GM06990 (cell line): ENCODE measurements around the gene NPAS2.

ENCODE experiments used
- DNase-seq: peaks from one replicate; pipeline ENCODE4 v3.0.0-alpha.2; 2011; ENCODE audit not compliant: insufficient read length; ENCODE audit errors: extremely low read depth
- H3K27me3 ChIP-seq: replicated peaks from 2 replicates; pipeline ENCODE4 v1.6.0; 2011; ENCODE audit warnings: low read length; ENCODE audit not compliant: control insufficient read depth, insufficient read depth
- H3K36me3 ChIP-seq: 2 replicates; pipeline ENCODE4 v1.5.1; 2011; ENCODE audit warnings: low read length; ENCODE audit not compliant: control insufficient read depth, insufficient read depth
- H3K4me3 ChIP-seq: replicated peaks from 2 replicates; pipeline ENCODE4 v1.5.1; 2011; ENCODE audit warnings: low read depth, mild to moderate bottlenecking, control low read depth, low read length
- TF ChIP-seq, protein P1 (sequence below): IDR thresholded peaks from 2 replicates; pipeline ENCODE4 v1.5.1; 2011; ENCODE audit warnings: low read length, control low read depth, mild to moderate bottlenecking, inconsistent platforms; ENCODE audit not compliant: insufficient read depth, poor library complexity, severe bottlenecking

Gene NPAS2

DNA sequence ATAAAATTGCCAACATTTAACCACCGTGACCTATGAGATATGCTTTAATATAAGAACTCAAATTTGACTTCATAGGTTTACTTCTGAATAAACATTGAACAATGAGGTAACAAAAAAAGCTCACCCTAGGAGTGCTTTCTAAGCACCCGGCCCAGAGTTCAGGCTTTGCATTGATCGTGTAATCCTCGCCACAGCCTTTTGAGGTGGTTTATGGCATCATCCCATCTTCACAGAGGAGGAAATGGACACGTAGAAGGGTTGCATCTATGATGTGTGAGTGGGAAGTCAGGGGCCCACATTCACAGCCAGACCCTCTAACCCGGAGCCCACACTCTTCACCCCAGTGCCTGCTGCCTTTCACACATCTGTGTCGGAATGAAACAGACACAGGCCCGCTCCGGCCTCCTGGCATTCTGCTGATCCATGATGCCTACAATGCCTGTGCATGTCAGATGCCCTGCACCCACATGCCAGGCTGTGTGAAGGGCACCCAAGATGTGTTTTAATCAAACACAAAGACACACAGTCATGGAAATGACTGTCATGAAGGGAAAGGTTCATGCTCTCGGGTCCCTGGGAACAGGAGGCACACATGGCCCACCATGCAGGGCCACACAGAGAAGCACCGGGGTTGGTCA, 133.6 kb downstream of the NPAS2 start:
- no peak for DNase-seq
- TF ChIP-seq, protein P1, sequence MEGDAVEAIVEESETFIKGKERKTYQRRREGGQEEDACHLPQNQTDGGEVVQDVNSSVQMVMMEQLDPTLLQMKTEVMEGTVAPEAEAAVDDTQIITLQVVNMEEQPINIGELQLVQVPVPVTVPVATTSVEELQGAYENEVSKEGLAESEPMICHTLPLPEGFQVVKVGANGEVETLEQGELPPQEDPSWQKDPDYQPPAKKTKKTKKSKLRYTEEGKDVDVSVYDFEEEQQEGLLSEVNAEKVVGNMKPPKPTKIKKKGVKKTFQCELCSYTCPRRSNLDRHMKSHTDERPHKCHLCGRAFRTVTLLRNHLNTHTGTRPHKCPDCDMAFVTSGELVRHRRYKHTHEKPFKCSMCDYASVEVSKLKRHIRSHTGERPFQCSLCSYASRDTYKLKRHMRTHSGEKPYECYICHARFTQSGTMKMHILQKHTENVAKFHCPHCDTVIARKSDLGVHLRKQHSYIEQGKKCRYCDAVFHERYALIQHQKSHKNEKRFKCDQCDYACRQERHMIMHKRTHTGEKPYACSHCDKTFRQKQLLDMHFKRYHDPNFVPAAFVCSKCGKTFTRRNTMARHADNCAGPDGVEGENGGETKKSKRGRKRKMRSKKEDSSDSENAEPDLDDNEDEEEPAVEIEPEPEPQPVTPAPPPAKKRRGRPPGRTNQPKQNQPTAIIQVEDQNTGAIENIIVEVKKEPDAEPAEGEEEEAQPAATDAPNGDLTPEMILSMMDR: no peak
- Histone ChIP-seq H3K36me3 (no peaks in the 10 kb centered on the region), H3K4me3 (no peak overlapping the region), H3K27me3 (no peaks in the 10 kb centered on the region; the same call in none of the 2 replicates)

DNA sequence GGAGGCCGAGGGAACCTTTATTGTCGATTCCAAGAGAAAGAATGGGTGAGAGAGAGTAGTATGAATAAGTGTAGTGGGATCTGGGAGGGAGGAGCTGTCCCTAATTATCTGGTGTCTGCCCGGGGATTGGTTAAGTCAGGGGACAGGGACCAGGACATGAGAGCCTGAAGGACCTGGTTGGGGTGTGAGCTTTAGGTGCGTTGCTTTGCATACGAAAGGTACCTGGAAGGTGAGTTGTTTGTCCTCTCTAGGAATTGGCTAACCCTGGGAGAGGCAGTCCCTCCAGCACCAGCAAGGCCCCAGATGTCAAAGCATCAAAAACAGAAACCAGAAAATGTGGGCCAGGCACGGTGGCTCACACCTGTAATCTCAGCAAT, 134.1 kb downstream of the NPAS2 start:
- Histone ChIP-seq H3K27me3 (no peaks in the 10 kb centered on the region; the same call in none of the 2 replicates), H3K4me3 (no peak overlapping the region), H3K36me3 (no peaks in the 10 kb centered on the region)
- TF ChIP-seq, protein P1: no peak
- no peak for DNase-seq

DNA sequence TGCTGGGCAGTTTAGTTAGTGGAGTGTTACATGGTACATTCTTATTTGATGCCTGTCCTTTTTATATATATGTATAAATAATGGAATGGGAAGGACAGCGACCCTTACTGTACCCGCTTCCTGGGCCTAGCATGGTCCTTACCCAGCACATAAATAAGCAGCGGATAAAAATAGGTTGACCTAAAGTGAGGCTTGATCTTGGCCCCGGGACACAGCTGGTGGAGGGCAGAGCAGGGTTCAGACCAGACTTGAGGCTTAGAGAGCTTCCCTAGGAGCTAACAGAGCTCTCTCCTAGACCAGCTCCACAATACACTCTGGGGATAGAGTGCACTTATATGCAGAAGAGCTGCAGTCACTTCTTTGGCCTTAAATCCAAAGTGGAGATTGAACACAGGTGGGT, 135.3 kb downstream of the NPAS2 start:
- no peak for DNase-seq
- no peak overlapping the region for H3K4me3 ChIP-seq
- TF ChIP-seq, protein P1: no peak
- H3K36me3 ChIP-seq: no peaks in the 10 kb centered on the region
- H3K27me3 ChIP-seq: no peaks in the 10 kb centered on the region; the same call in 1 of the 2 replicates

DNA sequence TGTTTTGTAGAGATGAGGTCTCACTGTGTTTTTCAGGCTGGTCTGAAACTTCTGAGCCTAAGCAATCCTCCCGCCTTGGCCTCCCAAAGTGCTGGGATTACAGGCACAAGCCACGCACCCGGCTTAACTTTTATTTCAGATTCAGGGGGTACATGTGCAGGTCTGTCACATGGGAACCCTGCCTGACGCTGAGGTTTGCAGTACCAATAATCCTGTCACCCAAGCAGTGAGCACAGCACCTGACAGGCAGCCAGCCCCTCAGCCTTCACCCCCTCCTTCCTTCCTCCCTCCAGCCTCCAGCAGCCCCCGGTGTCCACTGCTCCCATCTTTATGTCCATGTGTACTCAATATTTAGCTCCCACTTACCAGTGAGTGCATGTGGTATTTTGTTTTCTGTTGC, 136.1 kb downstream of the NPAS2 start:
- TF ChIP-seq, protein P1: no peak
- no peak for DNase-seq
- no peaks in the 10 kb centered on the region for H3K36me3 ChIP-seq
- H3K4me3 ChIP-seq: no peak overlapping the region
- no peaks in the 10 kb centered on the region; the same call in 1 of the 2 replicates for H3K27me3 ChIP-seq

DNA sequence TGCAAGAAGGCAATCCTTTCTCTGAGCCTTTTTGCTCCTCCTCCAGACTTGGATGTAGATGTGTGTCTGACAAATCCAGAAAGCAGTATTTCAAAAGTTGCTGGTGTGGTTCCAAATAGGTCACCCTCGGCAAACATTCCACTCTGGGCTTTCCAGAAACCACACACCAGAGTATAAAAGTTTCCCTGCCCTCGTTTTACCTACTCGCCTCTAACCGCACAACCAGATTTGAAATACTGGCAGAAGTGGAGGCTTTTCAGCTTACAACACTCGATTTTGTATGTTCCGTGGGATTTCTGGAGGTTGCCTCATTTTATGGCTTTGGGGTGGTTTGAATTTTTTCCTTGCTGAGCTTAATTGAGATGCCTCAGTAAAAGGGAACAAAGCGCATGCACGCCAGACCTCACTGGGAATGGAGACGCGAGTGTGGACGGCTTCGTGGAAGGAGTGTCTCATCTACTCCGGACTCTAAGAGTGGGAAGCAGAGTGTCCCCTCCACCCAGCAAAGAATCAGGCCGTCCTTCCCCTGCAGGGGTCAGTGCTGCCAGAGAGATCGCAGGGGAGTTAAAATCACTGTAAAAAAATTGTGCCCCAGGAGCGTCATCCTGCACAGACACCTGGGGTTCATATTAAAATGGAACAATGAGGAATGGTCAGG, 138.2 kb downstream of the NPAS2 start:
- DNase-seq: no peak
- TF ChIP-seq, protein P1: no peak
- Histone ChIP-seq H3K36me3 (no peaks in the 10 kb centered on the region), H3K27me3 (no peaks in the 10 kb centered on the region; the same call in 1 of the 2 replicates), H3K4me3 (no peak overlapping the region)
